Limb (tissue), 2 donors: ENCODE results near the gene VSTM4.
A peak's percentile ranks its signal among the peaks of the same experiment; 100 is the strongest.

Experiments
- DNase-seq, 2 donors: peaks; one replicate each; pipeline ENCODE4 v3.0.0-alpha.2; 2016; ENCODE audit errors: extremely low spot score in 2 of 2

The VSTM4 gene, protein sequence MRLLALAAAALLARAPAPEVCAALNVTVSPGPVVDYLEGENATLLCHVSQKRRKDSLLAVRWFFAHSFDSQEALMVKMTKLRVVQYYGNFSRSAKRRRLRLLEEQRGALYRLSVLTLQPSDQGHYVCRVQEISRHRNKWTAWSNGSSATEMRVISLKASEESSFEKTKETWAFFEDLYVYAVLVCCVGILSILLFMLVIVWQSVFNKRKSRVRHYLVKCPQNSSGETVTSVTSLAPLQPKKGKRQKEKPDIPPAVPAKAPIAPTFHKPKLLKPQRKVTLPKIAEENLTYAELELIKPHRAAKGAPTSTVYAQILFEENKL

DNA sequence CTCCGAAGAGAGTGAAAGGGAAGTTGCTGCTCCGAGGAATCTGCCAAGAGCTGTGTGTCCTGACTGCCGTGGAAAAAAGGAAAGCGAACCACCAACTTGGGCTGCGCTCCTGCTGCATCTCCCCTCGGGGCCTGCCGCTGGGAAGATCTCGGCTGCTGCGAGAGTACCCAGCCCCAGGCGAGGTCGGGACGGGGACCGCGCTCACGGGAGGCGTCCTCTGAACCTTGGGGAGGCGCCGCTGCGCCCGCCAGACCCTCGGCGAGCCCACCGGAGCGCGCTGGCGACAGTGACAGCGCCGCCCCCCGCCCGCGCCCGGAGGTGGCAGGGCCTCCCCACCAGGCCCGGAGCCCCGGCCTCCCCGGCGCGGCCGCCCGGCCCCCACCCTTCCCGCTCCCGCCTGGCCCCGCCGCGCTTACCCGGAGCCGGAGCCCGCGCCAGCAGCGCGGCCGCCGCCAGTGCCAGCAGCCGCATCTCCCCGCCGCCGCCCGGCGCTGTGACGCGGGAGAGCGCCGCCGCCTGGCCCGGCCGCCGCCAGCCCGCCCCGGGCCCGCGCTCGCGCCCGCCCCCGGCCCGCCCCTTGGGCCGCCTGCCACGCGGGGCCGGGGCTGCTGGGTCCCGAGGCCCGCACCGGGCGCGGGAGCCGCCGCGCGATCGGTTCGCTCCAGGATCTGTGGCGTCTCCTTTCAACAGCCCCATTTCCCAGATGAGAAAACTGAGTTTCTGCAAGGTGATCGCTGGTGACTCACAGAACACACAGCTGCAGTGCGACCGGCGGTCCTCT, at the start of gene VSTM4:
Gene VSTM4, minus strand, starts transcription at position 508 of the 781 bp plus-strand sequence. Its CDS starts 37 bp downstream, at position 471.
- peak; percentile 60 to 76 for DNase-seq

DNA sequence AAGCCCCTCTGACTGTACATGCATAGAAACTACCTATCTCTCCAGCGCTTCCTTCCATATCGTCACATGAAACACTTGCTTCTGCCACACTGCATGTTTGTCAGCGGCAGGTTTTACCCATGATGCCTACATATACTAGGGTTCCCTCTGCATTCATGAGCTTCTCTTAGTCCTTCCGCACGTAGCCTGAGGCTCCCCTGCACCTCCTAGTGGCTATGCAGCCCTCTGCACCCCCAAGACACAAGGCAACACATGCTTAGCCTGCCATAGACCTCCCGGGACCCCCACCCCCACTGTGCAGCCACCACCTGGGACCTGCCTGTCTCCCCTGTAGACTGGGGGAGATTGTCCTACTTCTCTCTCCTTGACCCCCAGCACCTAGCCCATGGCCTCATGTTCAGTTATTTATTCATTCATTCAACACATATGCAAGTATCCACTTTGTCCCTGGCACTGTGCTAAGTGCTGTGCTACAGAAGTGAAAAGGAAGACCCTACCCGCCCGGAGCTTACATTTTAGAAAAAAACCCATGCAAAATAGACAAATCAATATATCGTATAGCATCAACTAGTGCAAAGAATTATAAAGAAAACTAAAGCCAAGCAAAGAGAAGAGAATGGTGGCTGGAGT, 49.4 kb upstream of the VSTM4 start:
- DNase-seq: peak in 1 of 2 donors; percentile 55

DNA sequence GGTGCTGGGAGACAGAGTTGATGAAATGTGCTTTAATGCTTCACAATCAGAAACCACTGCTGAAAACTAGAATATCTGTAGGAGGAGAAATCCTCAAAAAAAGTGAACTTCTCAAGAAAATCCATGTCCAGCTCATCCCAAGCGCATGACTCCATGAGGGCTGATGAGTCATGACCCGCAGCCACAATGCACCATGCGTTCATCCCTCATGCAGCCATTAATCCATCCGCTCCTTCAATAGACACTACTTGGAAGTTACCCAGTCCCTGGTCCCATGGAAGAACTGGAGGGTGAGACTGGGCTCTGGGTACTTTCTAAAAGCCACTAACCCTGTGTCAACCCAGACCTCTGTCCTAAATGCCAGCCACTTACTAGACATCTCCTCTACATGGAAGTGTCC, 48.4 kb upstream of the VSTM4 start:
- peak in 1 of 2 donors; percentile 17 for DNase-seq

DNA sequence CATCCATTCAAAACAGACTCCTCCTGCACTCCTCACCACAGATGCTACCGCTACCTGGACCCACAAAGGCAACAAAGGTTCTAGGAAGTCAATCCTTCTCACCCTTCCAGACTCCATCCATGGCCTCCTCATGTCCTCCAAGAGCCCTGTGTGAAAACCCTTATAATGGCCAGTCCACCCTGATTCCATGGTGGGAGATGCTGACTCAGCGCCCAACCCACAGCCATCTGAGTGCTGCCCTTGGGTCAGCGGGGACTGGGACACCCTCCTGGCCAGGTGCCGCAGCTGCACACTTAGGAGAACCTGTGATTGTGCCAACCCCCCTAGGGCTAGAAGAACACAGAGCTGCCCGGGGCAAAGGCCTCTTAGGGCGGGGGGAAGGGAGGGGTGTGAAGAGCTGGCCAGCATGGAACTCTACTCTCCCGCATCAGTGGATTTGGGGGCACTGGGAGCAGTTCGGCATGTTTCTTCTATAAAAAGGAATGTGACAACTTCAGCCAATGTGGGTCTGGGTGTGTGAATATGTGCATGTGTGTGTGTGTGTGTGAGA, 47.5 kb upstream of the VSTM4 start:
- DNase-seq: peak in 1 of 2 donors; percentile 19

DNA sequence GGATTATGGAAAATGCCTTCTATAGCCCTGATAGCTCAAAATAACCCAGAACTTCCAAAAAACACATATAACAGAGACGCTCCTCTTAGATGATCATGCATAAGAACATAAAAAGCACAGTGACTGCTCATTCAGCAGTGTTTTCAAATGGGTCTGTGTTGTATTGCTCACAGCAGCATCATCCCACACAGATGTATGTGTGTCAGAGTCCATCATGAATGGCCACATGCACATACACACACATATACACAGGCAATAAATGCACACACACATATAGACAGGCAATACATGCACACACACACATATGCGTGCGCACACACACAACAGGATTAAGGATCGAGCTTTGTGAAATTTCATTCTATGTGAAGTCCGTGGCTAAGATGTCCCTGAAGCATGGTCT, 46.7 kb upstream of the VSTM4 start:
- DNase-seq: no peak

DNA sequence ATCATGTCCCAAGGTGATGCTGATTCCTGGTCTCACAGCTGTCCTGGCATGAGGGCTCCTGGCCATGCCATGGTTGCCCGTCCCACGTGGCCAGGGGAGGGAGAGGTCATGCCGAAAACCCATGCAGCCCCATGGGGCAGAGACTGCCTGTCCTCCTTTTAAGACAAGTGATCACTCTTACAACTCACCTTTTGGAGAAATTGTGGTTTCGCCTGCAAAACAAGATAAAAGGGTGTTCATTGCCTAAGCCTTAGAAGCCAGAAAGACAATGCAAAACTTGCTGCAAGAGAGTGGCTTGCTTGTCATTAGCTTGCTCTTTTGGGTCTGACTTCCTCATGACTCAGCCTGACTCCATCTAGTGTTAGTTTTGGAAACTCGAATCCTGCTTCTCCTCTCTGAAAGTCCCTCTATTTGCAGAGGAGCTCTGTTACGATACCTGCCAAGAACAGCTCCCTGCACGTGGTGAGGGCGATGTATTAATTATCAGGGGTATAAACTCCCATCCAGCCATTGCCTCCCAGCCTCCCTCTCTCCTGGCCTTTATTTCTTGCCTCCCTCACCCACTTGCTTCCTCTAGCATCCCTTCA, 46.2 kb upstream of the VSTM4 start:
- DNase-seq: peak; percentile 23 to 52

DNA sequence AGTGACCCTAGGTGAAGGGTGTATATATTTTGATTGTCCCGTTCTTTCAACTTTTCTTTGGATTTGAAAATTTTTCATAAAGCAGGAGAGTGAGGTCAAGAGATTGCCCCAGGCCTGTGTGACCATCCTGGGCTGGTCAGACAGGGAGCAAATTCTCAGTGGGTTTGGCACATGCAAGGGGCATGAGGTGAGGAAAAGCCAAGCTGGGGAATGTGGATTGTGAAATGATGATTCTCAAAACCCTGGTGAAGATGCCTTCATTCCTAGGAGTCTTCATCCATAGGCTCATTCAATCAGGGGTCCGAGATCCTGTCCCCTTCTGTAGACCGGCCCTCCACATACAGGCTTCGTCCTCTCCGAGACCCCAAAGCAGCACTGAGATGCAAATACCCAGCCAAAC, 45.5 kb upstream of the VSTM4 start:
- no peak for DNase-seq

DNA sequence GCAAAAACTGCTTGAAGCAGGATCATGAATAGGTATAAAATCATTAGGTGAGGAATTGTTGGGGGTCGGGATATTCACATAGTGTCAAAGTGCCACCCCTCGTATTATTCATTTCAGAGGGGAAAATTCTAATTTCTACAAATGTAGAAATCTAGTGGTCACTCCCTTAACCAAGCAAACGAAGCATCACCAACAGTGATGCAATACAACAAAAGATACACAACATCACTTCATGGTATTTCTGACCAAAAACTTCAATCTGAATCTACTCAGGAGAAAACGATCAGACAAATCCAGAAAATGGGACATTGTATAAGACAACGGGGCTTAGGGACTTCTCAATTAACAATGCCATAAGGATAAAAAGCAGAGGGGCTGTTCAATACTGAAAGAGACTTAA, 44.8 kb upstream of the VSTM4 start:
- DNase-seq: no peak

DNA sequence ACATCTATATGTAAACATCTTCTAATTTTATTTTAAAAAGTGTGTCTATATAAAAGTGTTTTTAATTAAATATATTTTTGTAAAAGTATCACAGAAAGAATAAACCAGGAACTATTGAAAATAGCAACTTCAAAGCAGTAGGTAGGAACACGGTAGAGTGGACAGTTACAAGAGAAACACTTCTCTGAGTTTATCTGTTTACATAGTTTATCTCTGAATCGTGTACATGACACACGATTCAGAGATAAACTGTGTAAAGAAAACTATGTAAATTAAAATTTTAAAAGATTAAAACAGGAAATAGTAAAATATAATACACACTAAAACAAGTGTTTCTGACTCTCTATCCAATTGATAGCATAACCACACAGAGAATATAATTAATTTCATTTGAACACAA, 43.6 kb upstream of the VSTM4 start:
- no peak for DNase-seq

DNA sequence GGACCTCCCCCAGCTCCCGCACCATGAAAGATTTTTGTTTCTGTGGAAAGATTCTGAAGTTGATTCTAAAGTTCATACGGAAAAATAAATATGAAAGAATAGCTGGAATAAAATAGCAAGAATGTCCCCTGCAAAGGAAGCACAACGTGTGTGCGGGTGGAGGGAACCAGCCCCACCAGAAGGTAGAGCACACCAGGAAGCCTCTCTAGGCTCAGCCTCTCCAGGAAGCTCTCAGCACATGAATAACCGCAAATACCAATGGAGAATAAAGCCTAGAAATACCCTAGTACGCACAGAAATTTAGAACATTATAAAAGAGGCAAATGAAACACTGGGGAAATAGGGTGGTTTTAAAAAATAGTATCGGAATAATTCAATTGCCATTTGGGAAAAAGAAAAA, 43.1 kb upstream of the VSTM4 start:
- DNase-seq: no peak

DNA sequence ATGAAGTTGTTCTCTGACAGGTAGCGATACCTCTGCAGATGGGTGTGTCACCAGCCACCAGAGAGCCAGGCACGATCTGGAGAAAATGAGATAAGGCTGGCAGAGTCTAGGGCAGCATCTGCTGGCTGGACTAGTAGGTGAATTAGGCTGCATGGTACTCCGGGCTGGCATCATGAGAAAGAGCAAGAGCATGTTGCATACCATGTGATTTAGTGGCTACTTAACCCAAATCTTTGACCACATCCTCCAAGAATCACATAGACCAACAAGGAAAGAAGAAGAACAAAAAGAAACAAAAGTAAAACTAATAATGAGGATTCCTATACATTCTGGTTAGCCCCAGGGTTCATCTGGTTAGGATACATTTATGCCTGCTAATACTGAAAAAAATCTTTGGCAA, 41.9 kb upstream of the VSTM4 start:
- DNase-seq: peak in 1 of 2 donors; percentile 14

DNA sequence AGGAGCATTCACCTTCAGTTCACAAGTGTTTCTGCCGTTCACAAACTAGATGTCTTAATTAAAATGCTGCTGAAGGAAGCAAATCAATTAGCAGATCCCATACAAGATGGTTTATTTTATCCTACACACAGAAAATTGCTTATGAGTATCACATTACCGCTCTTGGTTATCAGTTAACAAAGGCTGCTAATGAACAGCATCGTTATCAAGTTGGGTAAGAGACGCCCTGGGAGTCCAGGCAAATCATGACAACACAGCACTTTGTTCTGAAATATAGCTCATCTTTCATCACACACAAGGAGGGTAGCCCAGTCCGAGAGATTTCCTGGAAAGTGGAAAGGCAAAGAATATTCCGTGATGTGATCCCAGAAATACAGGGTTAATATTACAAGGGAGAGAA, 39.3 kb upstream of the VSTM4 start:
- no peak for DNase-seq

DNA sequence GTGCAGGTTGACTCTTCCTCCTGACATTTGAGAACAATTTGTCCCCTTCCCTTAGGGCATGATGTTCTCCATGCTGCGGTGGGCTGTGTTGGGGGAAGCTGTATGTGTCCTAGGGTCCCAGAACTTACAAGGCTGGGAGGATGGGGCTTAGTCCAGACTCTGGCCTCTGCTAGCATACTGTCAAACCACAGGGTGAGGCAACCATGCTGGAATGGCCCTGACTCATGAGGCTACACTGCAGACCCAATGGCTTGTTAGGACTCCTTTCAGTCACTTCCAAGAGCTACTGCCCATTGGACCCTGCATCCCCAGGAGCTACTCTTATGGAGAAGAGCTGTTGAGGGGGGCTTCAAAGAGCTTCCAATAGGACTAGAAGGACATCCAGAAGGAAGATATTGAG, 38.6 kb upstream of the VSTM4 start:
- DNase-seq: no peak

DNA sequence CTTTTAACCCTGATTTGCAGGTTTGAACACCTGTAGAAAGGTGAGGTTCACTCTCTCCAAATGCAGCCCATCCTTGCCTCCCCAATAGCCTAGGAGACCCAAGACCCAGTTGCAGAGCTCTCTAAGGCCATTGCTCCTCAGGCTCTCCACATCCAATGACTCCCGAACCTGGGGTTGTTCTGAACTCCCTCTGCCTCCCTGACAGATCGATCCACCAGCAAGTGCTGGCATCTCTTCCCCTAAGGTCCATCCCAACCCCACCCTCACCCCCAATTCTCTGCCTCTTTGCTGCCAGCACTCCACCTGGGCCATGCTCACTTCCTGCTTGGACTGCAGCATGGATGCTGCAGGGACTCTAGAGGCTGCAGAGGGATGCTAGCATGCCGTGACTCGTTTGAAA, 37.8 kb upstream of the VSTM4 start:
- no peak for DNase-seq

DNA sequence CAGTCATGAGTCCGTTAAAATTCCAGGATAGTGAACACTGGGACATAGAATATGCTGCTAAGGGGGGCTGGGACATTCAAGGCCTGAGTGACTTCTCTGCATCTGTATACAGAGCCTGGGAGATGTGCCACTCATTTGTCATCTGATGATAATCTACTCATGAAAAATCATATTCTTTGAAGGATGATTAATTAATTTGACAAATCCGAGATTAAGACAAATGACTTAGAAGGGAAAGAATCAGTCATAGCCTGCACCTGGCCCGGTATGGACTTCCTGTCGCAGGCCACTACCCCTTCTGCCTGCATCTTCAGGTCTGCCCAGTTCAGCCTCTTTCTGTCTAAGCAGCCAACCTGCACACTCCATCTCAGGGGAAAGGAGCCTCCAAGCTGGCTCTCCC, 37.3 kb upstream of the VSTM4 start:
- DNase-seq: no peak

DNA sequence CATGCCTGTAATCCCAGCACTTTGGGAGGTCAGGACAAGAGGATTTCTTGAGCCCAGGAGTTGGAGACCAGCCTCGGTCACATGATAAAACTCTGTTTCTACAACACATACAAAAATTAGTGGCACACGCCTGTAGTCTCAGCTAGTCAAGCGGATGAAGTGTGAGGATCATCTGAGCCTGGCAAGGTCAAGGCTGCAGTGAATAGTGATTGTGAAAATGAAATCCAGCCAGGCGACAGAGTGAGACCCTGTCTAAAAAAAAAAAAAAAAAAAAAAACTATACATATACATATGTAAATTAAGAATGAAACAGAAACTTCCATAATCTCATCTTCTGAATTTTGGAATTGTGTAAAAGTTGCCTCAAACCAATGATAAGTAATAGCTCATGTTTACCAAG, 36.7 kb upstream of the VSTM4 start:
- no peak for DNase-seq

DNA sequence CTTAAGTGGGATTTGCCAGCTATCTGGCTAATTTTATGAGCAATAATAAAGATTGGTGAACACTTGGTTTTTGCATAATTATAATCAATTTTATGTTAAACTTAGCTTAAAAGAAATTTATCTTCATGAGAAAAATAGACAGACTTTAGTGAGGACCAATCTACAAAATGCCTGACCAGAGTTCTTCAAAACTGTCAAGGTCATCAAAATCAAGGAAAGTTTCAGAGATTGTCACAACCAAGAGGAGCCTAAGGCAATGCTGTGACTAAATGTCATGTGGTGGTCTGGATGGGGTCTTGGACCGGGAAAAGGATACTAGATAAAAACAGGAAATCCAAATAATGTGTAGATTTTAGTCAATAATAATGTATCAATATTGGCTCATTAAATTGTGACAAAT, 36.2 kb upstream of the VSTM4 start:
- no peak for DNase-seq

DNA sequence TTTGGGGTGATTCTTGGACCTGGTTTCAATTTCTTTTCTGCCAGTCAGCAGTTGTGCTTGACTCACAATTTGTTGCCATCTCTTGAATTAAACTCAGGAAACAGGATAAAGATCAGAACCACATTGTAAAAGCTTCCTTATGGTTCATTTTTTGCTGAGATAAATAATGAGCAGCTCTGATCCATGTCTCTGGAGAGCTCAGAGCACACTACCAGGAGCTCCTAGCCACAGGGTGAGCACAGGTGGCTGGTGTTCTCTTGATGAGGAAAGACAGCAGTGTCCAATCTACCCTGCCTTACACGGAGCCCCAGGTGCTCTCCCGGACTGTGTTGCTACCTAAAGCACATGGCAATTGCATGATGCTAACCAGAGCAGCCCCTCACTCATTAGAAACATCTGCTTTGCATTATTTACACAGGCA, 35.7 kb upstream of the VSTM4 start:
- no peak for DNase-seq

DNA sequence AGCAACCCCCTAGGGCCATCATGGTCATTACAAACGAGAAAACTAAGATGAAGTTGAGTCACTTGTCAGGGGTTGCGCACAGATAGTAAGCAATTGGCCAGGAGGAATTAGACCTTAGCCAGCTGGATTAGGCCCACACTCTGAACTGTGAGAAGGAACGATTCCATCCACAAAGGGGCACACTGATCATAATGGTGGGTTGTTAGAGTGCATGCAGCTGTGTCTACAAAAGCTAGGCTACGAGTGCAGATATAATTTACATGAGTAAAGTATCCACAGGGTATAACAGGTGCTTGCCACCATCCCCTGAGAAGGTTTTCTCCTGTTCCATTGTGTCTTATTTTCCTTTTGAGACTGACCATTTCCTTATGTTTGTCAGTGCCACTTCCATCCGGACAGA, 35.1 kb upstream of the VSTM4 start:
- DNase-seq: no peak

DNA sequence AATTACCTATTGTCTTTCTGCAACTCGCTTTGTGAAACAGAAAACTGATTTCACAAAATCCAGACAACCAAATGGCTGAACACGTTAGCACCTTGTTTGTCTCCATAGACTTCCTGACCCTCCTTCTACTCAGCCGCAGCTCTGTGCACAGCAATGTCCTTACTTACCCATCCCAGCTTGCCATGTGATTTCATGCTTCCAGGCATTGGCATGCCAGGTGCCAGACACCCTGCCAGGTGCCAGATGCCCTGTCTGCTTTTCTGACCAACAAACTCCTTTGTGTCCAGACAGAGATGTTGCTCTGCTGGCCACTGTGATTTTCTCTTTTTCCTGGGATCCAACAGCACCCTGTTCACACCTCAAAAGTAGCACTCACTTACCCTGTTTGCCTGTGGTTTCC, 34.6 kb upstream of the VSTM4 start:
- no peak for DNase-seq

DNA sequence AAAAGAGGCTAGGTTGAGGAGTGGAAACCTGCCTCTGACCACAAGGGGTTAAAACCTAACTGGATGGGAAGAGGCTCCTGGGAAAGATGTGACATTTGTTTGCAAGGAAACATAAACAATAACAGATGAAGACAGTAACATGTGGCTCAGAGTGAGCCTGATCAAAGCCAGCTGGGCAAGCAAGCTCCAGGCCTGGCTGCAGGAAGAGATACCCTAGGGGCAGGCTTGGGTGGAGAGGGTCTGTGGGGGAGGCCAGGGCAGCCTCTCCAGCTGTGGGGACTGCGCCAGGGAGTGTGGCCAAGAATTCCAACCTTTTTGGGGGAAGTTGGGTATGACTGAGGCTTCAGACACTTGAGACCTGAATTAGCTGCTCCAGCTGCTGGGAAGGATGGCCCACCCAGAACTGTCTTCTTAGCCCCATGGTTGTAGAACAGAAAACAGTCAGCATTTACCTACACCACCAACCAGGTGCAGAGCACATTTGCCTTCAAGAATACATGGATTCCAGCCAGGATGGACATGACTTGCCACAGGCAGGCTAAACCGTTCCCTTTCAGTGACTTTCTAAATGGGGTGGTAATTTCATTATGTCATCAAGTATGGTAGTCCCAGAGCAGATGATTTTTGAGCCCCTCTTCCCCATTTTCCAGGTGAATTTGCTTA, 28.9 kb upstream of the VSTM4 start:
- DNase-seq: peak; percentile 60 to 73
